Measurements from ENCODE around the gene CBX7.

CBX7 gene

DNA sequence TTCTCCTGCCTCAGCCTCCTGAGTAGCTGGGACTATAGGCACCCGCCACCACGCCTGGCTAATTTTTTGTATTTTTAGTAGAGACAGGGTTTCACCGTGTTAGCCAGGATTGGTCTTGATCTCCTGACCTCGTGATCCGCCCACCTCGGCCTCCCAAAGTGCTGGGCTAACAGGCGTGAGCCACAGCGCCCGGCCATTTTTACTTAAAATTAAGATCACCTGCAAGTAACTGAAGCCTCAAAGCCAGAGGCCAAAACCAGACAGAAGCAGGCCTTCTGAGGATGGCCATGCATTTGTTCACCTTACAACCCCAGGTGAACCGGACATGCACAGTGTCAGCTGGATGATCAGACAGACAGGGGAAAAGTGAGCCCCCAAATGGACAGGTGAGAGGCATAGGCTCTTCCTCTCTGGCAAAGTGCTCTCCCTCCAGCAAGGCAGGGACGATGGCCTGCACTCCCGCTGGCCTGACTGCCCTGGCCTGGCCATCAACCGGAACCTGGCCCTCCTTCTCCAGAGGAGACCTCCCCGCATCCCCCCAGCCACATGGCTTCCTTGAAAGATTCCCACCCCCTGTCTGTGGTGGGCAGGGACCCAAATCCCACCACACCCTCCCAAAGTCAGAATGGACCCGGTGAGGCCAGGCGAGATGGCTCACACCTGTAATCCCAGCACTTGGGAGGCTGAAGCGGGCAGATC, 29.6 kb downstream of the CBX7 start:
- DNase-seq, result no peak

DNA sequence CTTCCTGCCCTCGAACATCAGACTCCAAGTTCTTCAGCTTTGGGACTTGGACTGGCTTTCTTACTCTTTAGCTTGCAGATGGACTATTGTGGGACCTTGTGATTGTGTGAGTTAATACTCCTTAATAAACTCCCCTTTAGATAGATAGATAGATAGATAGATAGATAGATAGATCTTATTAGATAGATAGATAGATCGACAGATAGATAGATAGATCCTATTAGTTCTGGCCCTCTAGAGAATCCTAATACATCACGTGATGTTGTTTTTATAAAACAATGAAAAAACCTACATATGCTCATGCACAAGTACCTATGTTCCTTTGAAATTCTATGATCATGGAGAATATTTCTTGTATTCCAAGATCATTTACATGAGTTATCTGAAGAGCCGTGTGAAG, 31.5 kb downstream of the CBX7 start:
- DNase-seq, result no peak

DNA sequence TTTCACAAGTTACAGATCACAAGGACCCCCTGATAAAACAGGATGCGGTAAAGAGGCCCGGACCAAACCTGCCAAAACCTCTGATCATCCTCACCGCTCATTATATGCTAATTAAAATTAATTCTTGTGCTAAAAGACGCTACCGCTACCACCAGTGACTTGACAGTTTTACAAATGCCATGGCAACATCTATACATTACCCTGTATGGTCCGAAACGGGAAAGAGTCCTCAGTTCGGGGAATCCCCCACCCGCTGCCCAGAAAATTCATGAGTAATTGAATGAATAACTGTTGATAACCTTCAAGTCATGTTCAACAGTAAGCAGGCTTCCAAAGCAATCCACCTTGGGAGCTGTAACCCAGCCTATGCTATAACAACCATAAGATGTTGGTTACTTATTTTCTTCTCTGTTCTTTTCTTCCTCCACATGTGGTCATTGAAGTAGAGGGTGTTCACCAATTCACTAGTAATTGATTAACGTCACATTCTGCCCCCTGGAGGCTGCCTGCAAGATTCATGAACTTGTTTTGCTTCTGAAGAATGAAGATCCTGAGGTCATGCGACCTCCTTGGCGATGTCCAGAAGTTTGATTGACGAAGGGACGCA, 34.8 kb downstream of the CBX7 start:
- DNase-seq, result peak; percentile 62

DNA sequence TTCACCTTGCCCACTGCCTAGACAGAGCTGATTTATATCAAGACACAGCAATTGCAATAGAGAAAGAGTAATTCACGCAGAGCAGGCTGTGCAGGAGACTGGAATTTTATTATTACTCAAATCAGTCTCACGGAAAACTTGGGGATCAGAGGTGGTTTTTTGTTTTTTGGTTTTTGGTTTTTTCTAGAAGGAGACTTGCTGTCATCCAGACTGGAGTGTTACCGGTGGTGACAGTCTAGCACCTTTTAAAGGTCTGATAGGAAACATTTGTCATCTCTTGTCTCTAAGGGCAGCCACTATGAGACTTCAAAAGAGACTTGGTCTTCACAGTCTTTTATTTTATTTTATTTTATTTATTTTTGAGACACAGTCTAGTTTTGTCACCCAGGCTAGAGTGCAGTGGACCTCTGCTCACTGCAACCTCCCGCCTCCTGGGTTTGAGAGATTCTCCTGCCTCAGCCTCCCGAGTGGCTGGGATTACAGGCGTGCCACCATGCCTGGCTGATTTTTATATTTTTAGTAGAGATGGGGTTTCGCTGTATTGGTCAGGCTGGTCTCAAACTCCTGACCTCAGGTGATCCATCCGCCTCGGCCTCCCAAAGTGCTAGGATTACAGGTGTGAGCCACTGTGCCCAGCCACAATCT, 36.4 kb downstream of the CBX7 start:
- no peak for DNase-seq

DNA sequence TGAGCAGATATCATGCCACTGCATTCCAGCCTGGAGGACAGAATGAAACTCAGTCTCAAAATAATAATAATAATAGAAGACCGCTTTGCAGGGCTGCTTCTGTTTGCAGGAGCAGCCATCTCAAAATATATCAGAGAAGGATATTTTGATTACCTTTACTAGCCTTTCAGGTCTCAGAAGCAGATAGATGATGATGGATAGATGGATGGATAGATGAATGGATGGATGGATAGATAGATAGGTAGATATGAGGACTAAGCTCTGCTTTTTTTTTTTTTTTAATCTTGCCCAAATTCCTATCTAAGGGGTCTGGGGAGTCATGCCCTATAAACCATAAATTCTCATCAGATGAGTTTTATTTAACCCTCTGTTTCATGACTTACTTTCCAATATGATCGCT, 36.9 kb downstream of the CBX7 start:
- DNase-seq, result no peak

DNA sequence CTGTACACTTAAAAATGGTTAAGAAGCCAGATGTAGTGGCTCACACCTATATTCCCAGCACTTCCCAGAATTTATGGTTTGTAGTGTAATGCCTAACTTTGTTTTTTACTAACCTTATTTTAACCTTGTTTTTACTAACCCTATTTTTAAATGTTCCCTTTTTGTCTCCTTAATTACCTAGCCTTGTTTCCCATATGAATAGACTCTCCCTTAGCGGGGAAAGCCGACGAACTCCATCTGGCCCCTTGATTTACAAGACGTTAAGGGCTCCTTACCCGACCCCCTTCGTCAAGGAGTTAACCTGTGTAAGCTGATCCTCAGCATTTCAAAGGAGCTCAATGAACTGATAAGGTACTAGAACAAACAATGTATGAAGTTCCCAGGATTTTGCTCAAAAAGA, 38.4 kb downstream of the CBX7 start:
- no peak for DNase-seq

DNA sequence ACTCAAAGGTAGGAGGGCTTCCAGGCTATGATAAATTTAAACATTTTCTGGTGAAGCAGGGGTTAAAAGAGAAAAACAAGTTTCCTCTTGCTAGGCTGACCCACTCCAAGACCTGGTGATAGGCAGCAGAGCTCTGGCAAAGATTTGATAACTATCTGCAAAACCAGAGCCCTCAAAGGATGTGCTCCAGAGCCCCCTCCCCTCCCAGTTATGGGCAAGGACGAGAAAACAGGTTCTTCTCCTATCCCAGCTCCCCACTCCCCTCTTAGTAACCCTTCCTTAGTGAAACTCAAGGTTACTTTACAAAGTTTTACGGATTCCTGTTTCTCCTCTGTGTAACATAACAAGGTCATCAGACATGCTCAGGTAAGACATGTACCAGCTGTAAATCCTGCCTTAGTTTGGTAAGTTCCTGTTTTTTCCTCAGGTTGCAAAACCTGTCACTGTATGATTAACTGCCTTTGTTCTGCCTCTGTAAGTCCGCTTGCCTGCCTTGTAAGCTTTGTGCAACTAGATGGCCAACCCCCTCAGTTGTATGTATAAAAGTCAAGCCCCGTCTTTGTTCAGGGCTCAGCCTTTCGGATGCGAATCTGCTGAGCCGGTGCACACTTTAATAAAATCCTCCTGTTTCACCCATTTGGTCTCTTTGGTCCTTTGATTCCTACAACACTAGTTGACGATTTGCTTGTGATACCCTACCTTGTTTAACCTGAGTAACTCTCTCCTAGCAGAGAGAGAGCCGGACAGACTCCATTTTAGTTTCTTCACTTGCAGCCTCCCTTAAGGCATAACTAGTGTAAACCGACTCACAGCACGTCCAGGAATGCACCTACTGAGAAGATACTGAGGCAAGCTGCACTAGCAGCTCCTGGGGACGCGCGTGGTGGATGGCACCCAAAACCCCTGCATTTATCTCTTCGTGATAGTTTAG, 41.6 kb downstream of the CBX7 start:
- DNase-seq, result no peak

DNA sequence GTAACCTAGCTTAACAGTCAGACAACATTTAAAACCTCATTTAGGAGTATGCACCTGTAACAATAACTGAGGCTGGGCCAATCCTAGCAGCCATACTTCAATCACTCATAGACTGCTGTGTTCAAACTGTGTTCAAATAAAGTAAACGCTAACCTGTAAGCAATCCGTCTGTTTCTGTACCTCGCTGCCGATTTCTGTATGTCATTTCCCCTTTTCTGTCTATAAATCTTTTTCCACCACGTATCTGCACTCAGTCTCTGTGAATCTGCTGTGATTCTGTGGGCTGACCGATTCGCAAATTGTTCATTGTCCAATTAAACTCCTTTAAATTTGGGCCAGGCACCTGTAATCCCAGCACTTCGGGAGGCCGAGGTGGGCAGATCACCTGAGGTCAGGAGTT, 43.1 kb downstream of the CBX7 start:
- no peak for DNase-seq

DNA sequence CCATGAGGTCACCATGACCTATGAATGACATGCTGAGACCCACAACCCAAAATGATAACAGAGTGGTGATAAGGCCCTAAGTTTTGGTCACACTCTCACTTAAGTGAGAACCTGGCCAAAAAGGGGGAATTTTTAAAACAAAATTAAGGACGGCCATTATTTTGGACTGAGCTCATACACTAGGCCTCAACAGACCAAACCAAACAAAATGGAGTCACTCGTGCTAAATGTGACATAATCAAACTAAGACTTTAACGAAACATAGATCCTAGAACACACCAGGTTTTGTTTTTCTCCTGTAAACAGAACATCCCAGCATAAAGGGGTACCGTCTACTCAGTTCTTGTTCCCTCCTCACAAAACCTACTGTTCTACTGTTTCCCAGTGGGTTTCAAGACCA, 44.0 kb downstream of the CBX7 start:
- DNase-seq, result no peak

DNA sequence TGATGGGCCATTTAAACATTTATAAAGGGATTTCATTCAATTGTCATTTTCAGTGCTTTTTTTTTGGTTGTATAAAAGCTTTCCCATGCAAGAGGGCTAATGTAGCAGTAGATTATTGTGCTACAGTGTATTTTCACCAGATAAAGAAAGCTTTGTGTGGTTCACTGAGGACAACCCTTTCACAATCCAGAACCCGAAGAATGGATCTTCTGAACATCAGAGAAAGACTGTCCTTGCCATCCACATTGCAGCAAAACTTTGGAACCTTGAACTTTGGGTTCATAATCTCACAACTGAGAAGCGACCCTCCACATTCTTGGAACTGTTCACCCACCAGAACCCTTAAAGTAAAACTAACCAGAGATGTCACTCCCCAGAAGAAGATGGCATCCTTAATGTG, 46.2 kb downstream of the CBX7 start:
- DNase-seq, result no peak

DNA sequence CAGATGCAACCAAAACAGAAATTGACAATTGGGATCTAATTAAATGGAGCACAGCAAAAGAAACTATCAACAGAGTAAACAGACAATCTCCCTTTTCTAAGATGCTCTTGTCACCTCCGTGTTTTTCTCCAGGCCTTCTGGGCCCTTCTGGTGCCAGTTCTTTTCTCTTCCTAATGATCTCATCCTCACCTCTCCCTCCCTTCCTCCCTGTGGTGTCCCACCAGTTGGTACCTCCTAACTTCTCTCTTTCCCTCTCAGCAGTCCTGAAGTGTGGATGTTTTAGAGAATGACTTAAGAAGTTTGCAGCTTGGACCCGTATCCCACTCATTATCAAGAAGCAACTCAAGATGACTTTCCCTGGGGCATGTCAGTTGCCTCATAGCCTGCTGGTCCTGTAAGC, 49.0 kb downstream of the CBX7 start:
- DNase-seq, result no peak

DNA sequence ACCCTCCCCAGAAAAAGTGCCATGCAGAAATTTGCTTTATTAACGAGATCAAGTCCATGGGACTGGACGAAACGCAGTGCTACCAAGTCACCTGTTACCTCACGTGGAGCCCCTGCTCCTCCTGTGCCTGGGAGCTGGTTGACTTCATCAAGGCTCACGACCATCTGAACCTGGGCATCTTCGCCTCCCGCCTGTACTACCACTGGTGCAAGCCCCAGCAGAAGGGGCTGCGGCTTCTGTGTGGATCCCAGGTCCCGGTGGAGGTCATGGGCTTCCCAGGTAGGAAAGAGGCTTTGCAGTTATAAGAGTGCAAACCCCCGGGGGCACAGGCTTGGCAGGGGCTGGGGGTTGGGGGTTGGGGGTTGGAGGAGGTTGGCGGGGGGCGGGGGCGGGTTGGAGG, 51.3 kb downstream of the CBX7 start:
- no peak for DNase-seq

DNA sequence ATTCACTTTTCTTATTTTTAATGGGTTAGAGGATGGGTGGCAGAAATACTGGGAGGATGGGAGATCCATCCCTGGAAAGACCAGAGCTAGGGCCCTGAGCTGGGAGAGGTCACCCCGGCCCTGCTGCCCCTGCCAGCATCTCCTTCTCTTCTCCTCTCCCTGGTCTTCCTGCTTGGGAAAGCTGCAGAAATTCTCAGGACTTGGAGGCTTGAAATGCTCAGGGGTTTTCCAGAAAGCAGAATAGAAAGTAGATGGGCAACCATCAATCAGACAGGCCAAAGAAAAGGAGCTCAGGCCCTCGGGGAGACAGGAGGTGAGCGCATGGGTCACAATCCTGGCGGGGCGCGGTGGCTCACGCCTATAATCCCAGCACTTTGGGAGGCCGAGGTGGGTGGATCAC, 53.9 kb downstream of the CBX7 start:
- DNase-seq, result no peak

DNA sequence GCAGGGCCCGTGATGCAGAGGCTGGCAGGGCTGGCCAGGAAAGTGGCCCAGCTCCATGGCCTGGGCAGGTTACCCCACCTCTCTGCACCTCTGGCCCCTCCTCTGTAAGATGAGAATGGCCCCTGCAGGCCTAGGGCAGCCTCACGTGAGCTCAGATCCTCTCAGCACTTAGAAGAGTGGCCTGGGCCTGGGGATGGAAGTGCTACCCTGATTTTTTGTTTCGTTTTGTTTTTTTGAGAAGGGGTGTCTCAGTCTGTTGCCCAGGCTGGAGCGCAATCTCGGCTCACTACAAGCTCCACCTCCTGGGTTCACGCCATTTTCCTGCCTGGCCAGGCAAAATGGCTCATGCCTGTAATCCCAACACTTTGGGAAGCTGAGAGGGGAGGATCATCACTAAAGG, 54.5 kb downstream of the CBX7 start:
- DNase-seq, result no peak

DNA sequence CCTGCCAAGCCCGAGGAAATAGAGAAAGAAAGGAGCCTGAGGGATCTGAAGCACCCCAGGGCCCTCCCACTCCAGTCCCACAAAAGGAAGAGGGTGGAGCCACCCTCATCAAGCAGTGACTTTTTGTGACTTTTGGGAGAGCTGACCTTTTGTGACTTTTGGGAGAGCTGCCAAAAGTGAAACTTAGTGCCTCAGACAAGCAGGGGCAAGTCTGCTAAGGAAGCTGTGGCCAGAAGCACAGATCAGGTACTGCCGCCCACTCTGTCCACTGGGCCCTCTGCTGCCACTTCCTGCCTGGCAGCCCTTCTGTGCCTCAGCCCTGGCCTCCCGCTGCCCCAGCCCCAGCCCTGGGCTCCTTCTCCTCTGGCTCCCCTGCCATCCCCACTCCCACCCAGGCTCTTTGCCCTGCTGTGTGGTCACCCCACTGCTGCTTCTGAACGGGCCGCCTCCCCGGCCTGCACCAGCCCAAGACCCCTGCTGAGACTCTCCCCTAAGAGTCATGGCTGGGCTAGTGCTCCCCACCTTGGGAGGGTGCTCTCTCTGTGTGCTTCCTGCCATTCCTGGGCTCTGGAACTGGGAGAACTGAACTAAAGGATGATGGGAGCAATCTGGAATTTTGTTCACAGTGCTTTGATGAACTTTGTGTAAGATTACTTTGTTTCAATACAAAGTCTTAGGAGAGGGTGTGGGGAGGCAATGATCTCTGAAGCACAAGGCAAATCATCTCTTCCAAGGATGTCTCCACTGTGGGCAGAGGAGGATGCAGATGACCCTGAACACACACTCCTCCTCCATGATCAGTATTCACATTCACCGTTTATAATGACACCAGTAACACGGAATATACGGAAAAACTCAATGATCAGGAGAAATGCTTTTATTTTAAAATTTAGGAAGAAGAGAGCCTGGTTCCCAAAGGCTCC, 55.1 kb downstream of the CBX7 start, which contains the start of gene APOBEC3H:
Gene APOBEC3H, plus strand, starts transcription at position 147 of the 923 bp plus-strand sequence. CDS start 3,035 bp downstream, outside the sequence.
- no peak for DNase-seq

DNA sequence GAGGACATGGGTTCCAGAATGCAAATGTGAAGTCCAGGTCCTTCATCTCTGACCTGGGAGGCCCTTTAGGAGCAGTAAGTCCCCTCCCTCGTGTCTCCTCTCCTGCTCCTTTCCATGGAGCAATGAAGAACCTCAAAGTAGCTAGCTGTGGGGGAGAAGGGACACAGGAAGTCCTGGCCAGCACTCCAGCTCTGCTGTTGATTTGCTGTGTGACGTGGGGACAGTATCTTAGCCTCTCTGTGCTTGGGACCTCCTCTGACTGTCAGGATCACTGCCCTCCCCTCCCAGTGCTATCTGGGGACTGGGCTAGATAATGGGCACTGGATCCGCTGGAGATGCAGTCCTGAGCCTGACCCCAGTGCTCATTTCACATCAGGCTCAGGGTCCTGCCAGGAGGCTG, 56.5 kb downstream of the CBX7 start:
- no peak for DNase-seq

DNA sequence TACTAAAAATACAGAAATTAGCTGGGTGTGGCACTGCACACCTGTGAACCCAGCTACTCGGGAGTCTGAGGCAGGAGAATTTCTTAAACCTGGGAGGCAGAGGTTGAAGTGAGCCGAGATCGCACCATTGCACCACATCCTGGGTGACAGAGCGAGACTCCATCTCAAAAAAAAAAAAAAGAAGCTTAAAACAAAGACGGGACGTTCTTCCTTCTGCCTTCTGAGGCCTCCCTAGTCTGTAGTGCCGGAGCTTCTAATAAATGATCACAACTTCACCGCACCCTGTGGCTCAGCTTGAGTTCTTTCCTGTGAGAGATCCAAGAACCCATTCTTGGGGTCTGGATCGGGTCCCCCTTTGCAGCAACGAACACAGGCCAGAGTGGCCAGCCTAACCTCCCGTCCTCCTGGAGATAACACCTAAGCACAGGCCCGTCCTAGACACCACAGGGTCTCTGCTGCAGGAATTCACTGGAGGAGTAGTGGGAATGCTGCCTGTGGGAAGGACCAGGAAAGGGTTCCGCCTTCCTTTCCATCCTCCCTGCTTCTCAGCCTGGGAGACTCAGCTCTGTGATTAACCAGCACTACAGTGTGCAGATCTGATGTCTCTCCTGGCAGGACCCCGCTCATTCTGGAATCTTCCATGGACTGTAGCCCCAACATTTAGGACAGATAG, 57.6 kb downstream of the CBX7 start:
- DNase-seq, result no peak

DNA sequence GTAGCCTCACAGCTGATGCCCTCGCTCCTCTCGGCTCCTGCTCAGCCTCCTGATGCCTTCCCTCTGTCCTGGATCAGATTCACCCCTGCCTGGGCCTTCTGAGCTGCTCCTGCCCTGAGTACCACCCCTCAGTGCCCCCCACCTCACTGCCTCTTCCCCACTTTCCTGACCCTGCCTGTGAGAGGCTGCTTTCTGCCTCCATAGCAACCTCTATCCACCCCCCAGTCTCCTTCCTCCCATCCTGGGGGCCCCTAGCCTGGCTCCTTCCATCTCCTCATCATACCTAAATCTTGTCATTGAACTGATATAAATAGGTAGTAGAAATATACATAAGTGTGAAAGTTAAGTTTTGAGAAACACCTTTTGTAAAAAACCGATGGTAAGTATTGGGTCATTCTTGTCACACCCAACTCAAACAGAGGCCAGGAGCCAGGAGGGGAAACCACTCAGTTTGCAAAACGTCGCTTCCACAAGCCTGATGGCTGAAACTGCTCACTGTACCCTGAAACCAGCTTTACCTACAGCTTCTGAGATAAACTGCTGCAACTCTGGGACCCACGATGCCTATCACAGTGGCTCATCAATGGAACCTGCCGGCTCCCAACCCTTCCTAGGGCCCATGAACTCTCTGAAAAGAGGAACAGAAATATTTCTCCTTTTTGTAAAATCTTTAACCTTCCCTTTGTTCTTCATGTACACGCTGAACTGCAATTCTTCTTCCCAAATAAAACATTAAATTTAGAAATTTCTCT, 60.2 kb downstream of the CBX7 start:
- no peak for DNase-seq

DNA sequence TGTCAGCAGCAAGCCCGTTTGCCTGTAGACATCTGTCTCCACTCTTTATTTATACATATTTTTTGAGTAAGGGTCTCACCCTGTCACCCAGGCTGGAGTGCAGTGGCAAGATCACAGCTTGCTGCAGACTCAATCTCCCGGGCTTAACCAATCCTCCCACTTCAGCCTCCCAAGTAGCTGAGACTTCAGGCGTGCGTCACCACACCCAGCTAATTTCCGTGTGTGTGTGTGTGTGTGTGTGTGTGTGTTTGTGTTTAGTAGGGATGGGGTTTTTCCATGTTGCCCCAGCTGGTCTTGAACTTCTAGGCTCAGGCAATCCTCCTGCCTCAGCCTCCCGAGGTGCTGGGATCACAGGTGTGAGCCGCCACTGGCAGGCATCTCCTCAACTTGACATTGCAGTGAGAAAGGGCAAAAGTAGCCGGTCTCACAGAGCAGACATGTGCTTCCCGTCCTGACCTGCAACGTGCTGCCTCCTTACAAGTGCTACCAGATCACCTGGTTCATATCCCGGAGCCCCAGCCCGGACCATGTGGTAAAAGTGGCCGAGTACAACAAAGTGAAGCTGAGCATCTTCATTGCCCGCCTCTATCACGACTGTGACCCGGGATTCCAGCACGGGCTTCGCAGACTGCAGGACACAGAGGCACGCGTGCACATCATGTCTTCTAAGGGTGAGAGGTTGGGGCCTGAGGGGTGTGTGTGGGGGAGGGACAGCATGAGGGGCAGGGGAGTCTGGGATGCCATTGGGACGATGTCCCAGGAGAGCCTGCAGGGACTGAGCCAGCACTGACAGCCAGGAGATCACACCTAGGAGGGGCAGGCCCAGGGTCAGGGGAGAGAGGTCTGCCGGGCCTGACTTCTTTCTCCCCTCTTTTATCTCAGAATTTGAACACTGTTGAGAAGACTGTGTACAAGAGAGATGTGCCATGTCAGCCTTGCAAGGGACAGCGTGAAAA, 61.1 kb downstream of the CBX7 start:
- no peak for DNase-seq
